ENCODE data around the gene CRIP1. TPM values are rescaled to one million over a fixed set of nuclear protein-coding genes. Genes with fewer than 3 reads are reported as not detected.

The CRIP1 gene
- total and polyA plus RNA-seq, 7 donors, result 4.9 to 403 (median 24.3) TPM

- H3K9me3 ChIP-seq, result no peaks in the 10 kb centered on the region
- peak overlapping the region in 1 of 4 donors; percentile 89 for H3K27ac ChIP-seq
- peaks cover 0 to 47% (median 42%) of the 10 kb centered on the region in 4 donors for H3K4me1 ChIP-seq
- no peak for DNase-seq
- H3K4me3 ChIP-seq, result no peak overlapping the region
- intact Hi-C loops (cut with DNase I), result loop anchor here (10.0 kb wide), 1 partner anchor 55 kb away; the partner anchor contains the start of gene TMEM121
- H3K27me3 ChIP-seq, result peaks cover 0 to 19% (median 0%) of the 10 kb centered on the region in 3 donors
- H3K36me3 ChIP-seq, result peaks cover 17 to 57% (median 25%) of the 10 kb centered on the region in 4 donors
- 86 to 87% methylated on average over 54 of the region's 54 CpGs for WGBS, 2 donors
- no peak for TF ChIP-seq POLR2A (IDR thresholded peaks at IDR 0.05)
- no peak for TF ChIP-seq EP300 (IDR thresholded peaks at IDR 0.05)
- TF ChIP-seq POLR2AphosphoS5 (IDR thresholded peaks at IDR 0.05), result no peak
- no peak for TF ChIP-seq CTCF (IDR thresholded peaks at IDR 0.05)
These were observed 17.0 kb upstream of the CRIP1 start for GRCh38 chr14:105469456-105470349.

GRCh38 chr14:105470350-105471296 is 16.1 kb upstream of the CRIP1 start:
- intact Hi-C loops (cut with DNase I), result loop anchor here (10.0 kb wide), 1 partner anchor 54 kb away; the partner anchor contains the start of gene TMEM121
- peaks cover 0 to 56% (median 51%) of the 10 kb centered on the region in 4 donors for H3K4me1 ChIP-seq
- 83 to 87% methylated on average over 34 of the region's 34 CpGs for WGBS, 2 donors

GRCh38 chr14:105471297-105471821 is 15.3 kb upstream of the CRIP1 start:
- TF ChIP-seq CTCF (IDR thresholded peaks at IDR 0.05), result no peak
- TF ChIP-seq POLR2A (IDR thresholded peaks at IDR 0.05), result no peak
- no peak for TF ChIP-seq EP300 (IDR thresholded peaks at IDR 0.05)
- TF ChIP-seq POLR2AphosphoS5 (IDR thresholded peaks at IDR 0.05), result no peak
- WGBS, 2 donors, result 67 to 74% methylated on average over 19 of the region's 19 CpGs
- H3K27me3 ChIP-seq, result peaks cover 3 to 35% (median 3%) of the 10 kb centered on the region in 3 donors
- H3K4me1 ChIP-seq, result peaks cover 0 to 63% (median 58%) of the 10 kb centered on the region in 4 donors
- no peak overlapping the region for H3K4me3 ChIP-seq
- peak overlapping the region; percentile 47 to 89 (median 64) for H3K27ac ChIP-seq
- no peaks in the 10 kb centered on the region for H3K9me3 ChIP-seq
- intact Hi-C loops (cut with DNase I), result loop anchor here (10.0 kb wide), 1 partner anchor 53 kb away; the partner anchor contains the start of gene TMEM121
- no peak for DNase-seq
- H3K36me3 ChIP-seq, result peaks cover 6 to 41% (median 16%) of the 10 kb centered on the region in 4 donors

More at GRCh38 chr14:105470350-105471296, 16.1 kb upstream of the CRIP1 start:
- peak overlapping the region in 2 of 4 donors; percentile 79 to 89 for H3K27ac ChIP-seq
- TF ChIP-seq POLR2AphosphoS5 (IDR thresholded peaks at IDR 0.05), result no peak
- TF ChIP-seq POLR2A (IDR thresholded peaks at IDR 0.05), result no peak
- TF ChIP-seq EP300 (IDR thresholded peaks at IDR 0.05), result no peak
- no peak for TF ChIP-seq CTCF (IDR thresholded peaks at IDR 0.05)
- peaks cover 3 to 28% (median 3%) of the 10 kb centered on the region in 3 donors for H3K27me3 ChIP-seq
- no peak overlapping the region for H3K4me3 ChIP-seq
- H3K9me3 ChIP-seq, result no peaks in the 10 kb centered on the region
- peaks cover 10 to 48% (median 17%) of the 10 kb centered on the region in 4 donors for H3K36me3 ChIP-seq
- DNase-seq, result no peak

GRCh38 chr14:105471823-105472485 is 14.7 kb upstream of the CRIP1 start:
- WGBS, 2 donors, result 77 to 93% methylated on average over 8 of the region's 8 CpGs
- intact Hi-C loops (cut with DNase I), result loop anchor here (10.0 kb wide), 1 partner anchor 53 kb away; the partner anchor contains the start of gene TMEM121
- peaks cover 0 to 69% (median 64%) of the 10 kb centered on the region in 4 donors for H3K4me1 ChIP-seq

More at GRCh38 chr14:105471823-105472485, 14.7 kb upstream of the CRIP1 start:
- no peak for TF ChIP-seq POLR2A (IDR thresholded peaks at IDR 0.05)
- no peak for TF ChIP-seq CTCF (IDR thresholded peaks at IDR 0.05)
- no peak for TF ChIP-seq POLR2AphosphoS5 (IDR thresholded peaks at IDR 0.05)
- TF ChIP-seq EP300 (IDR thresholded peaks at IDR 0.05), result no peak
- peaks cover 3 to 41% (median 7%) of the 10 kb centered on the region in 3 donors for H3K27me3 ChIP-seq
- H3K4me3 ChIP-seq, result no peak overlapping the region
- no peak for DNase-seq
- peaks cover 0 to 35% (median 13%) of the 10 kb centered on the region in 4 donors for H3K36me3 ChIP-seq
- peak overlapping the region; percentile 47 to 89 (median 64) for H3K27ac ChIP-seq
- no peaks in the 10 kb centered on the region for H3K9me3 ChIP-seq

All from sigmoid colon (tissue), 7 donors.